Hepatic stellate cell (primary cell): ENCODE results near the gene ALDH6A1.
"Not testable (repeated sequence)": the region's sequence is repeated elsewhere in the genome, so short reads cannot be mapped to it uniquely, and the experiment has no call there.

Experiments
- DNase-seq: peaks from one replicate; pipeline ENCODE4 v3.0.0; 2011; ENCODE audit warnings: low spot score

ALDH6A1 gene

GRCh38 chr14:74084277-74085046 is at the start of gene ALDH6A1, which contains the start of gene LIN52:
Gene ALDH6A1, minus strand, starts transcription at chr14:74084453. Its CDS starts 59 bp downstream, at chr14:74084394.
Gene LIN52, plus strand, starts transcription at chr14:74084956. Its CDS starts 19 bp downstream, at chr14:74084975.
- DNase-seq = peak; percentile 99

DNA sequence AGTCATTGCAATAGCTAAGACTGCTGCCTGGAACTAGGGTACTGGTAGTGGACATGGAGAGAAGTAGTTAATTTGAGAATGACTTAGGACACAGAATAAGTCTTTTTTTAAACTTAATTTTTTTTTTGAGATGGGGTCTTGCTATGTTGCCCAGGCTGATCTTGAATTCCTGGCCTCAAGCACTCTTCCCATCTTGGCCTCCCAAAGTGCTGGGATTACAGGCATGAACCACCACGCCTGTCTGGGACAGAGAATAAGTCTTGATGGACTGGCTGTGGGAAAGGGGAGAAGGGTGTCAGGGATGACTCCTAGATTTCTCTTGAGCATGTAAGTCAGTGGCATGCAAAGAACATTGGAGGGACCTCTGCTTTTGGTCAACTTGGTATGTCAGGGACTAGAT is 43.4 kb upstream of the ALDH6A1 start:
- no peak for DNase-seq

GRCh38 chr14:74126315-74127013 is 42.2 kb upstream of the ALDH6A1 start:
- no peak for DNase-seq

DNA sequence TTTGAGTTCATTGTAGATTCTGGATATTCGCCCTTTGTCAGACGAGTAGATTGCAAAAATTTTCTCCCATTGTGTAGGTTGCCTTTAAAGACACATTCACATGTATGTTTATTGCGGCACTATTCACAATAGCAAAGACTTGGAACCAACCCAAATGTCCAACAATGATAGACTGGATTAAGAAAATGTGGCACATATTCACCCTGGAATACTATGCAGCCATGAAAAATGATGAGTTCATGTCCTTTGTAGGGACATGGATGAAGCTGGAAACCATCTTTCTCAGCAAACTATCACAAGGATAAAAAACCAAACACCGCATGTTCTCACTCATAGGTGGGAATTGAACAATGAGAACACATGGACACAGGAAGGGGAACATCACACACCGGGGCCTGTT is 41.2 kb upstream of the ALDH6A1 start:
- DNase-seq = not testable (repeated sequence)

DNA sequence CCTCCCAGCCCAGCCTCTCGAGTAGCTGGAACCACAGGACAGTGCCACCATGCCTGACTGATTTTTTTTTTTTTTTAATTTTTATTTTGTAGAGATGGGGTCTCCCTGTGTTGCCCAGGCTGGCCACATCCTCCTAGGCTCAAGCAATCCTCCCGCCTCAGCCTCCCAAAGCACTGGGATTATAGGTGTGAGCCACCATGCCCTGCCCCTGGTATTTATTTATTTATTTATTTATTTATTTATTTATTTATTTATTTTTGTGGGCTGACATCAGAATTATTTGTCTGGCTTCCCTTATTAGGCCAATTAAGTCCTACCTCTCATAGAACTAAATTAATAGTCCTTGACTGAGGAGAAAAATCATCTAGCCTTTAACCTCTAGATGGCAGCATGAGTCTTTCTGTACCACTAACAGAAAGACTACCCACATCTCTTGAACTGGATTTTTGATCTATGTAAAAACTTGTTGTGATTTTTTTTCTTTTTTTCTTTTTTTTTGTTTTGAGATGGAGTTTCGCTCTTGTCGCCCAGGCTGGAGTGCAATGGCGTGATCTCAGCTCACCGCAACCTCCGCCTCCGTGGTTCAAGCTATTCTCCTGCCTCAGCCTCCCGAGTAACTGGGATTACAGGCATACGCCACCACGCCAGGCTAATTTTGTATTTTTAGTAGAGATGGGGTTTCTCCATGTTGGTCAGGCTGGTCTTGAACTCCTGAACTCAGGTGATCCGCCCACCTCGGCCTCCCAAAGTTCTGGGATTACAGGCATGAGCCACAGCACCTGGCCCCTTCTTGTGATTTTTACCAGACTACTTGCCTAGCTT is 27.4 kb upstream of the ALDH6A1 start:
- DNase-seq = peak; percentile 49

GRCh38 chr14:74109369-74109768 is 25.1 kb upstream of the ALDH6A1 start:
- no peak for DNase-seq

DNA sequence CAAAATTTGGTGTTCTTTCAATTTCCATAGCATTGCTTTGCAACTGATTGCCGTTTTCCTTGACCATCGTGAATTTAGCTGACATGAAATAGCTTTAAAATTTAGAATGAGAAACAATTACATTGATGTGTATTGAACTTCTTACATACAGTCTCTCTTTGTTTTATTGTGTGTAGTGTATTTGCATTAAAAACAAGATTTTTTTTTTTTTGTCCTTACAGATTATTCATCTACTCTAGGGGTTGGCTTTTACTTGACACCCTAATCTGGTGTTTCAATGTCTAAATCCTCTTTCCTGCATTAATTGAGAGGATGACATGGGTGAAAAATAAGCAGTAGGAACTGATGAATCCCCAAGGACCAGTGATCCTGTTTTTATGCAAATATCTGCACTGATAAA is 21.1 kb upstream of the ALDH6A1 start:
- no peak for DNase-seq

DNA sequence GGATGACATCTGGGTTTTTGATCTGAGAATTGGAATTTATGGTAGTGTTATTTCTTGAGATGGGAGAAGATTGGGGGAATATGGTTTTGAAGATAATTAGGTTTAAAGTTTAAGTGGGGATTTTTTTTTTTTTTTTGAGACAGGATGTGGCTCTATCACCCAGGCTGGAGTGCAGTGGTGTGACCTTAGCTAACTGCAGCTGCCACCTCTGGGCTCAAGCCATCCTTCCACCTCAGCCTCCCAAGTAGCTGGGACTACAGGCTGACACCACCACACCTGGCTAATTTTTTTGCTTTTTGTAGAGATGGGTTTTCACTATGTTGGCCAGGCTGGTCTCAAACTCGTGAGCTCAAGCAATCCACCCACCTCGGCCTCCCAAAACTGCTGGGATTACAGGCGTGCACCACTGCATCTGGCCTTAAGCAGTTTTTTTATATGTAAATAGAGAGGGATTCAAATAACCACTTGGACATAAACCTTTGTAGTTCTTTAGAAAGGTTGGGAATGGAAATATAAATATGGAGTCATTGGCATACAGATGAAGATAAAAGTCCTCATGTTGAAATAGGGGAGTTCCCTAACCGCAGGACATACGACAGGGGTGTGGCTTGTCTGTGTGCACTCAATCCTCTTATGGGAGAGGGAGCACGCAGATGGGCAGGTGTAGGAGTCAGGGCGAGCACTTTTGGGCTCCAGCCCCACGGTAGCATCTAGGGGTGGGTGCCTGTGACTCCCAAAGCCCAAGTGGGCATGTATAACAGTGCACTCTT is 5.2 kb upstream of the ALDH6A1 start:
- DNase-seq = no peak

GRCh38 chr14:74085828-74086227 is 1.6 kb upstream of the ALDH6A1 start:
- DNase-seq = no peak

DNA sequence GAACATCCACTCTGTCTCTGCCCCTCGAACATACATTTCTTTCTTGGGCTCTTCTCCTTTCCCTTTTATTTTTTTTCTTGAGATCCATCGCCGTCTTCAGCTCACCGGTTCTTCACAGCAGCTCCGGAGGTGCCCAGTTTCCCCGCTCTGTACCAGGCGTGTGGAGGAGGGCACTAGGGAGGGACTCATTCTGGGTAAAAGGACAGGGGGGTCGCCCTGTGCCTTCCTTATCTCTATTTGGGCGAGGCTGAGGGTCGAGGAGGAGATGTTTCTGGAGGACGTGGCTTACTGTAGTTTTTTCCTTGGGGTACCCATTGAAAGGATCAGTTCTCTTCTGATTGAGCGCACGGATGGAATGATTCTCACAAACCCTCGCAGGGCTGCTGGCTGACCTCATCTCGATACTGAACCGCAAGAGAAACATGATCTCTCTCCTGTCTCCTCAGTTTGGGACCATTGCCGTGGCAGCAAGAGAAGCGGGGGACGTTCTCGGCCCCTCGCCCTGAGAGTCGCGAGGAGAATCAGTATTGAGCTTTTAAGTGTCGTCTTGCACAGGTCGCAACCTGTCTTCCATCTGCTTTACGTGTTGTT is 889 bp upstream of the ALDH6A1 start:
- peak; percentile 22 for DNase-seq

GRCh38 chr14:74083784-74084276 is 423 bp downstream of the ALDH6A1 start:
- DNase-seq = no peak

GRCh38 chr14:74083161-74083560 is 1.1 kb downstream of the ALDH6A1 start:
- DNase-seq = no peak

GRCh38 chr14:74081491-74081890 is 2.8 kb downstream of the ALDH6A1 start:
- no peak for DNase-seq

GRCh38 chr14:74080820-74081460 is 3.3 kb downstream of the ALDH6A1 start:
- no peak for DNase-seq

DNA sequence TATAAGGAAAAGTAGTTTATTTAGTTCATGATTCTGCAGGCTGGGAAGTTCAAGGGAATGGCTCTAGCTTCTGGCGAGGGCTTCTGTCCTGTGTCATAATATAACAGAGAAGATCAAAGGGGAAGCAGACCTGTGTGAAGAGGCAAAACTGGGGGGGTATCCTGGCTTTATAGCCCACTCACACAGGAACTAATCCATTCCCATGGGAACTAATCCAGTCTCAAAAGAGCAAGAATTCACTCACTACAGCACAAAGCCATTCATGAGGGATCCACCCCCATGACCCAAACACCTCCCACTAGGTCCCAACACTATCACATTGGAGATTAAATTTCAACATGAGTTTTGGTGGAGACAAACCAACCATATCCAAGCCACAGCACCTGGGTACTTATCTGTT is 6.9 kb downstream of the ALDH6A1 start:
- no peak for DNase-seq

GRCh38 chr14:74065746-74066575 is 18.3 kb downstream of the ALDH6A1 start:
- no peak for DNase-seq

- no peak for DNase-seq
These were observed 19.4 kb downstream of the ALDH6A1 start for GRCh38 chr14:74064883-74065282.

DNA sequence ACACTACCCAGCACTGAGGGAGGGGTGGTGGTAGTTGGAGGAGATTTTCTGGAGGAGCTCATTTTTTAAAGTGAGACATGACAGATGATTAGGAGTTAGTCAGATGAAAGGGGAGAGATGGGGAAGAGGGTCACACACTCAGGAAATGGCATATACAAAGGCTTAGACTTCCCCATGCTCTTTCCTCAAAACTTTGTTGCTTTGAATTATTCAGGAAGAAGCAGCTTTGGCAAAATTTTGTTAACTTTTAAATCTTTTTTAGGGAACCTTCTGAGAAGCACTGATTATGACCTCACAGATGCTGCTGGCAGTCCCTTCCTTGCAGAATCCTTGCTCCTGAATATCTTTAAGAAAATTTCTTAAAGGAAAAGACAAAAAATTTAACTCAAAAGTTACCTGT is 19.8 kb downstream of the ALDH6A1 start:
- DNase-seq = no peak

GRCh38 chr14:74062809-74063150 is 21.5 kb downstream of the ALDH6A1 start:
- no peak for DNase-seq
